ENCODE results near the gene ASRGL1.
"Not testable (repeated sequence)": the region's sequence is repeated elsewhere in the genome, so short reads cannot be mapped to it uniquely, and the experiment has no call there.

ASRGL1 gene

GRCh38 chr11:62352355-62353336 lies 15.4 kb downstream of the ASRGL1 start:
- DNase-seq (ENCODE audit: low spot score) = no peak

GRCh38 chr11:62353841-62354240 lies 16.6 kb downstream of the ASRGL1 start:
- no peak for DNase-seq (ENCODE audit: low spot score)

- DNase-seq (ENCODE audit: low spot score) = no peak
Measured at GRCh38 chr11:62358273-62358672, 21.0 kb downstream of the ASRGL1 start.

- no peak for DNase-seq (ENCODE audit: low spot score)
Measured at GRCh38 chr11:62359475-62359874, 22.2 kb downstream of the ASRGL1 start.

- no peak for DNase-seq (ENCODE audit: low spot score)
Measured at GRCh38 chr11:62360685-62361084, 23.4 kb downstream of the ASRGL1 start.

- not testable (repeated sequence) for DNase-seq (ENCODE audit: low spot score)
Measured at GRCh38 chr11:62368861-62369477, 31.7 kb downstream of the ASRGL1 start.

- DNase-seq (ENCODE audit: low spot score) = no peak
Measured at GRCh38 chr11:62370743-62371440, 33.6 kb downstream of the ASRGL1 start.

- no peak for DNase-seq (ENCODE audit: low spot score)
Measured at GRCh38 chr11:62372871-62373270, 35.6 kb downstream of the ASRGL1 start.

- no peak for DNase-seq (ENCODE audit: low spot score)
Measured at GRCh38 chr11:62373464-62374119, 36.3 kb downstream of the ASRGL1 start.

- no peak for DNase-seq (ENCODE audit: low spot score)
Measured at GRCh38 chr11:62374801-62375200, 37.6 kb downstream of the ASRGL1 start.

GRCh38 chr11:62378459-62379063 lies 41.3 kb downstream of the ASRGL1 start:
- not testable (repeated sequence) for DNase-seq (ENCODE audit: low spot score)

GRCh38 chr11:62379586-62379985 lies 42.3 kb downstream of the ASRGL1 start:
- not testable (repeated sequence) for DNase-seq (ENCODE audit: low spot score)

GRCh38 chr11:62380821-62381245 lies 43.6 kb downstream of the ASRGL1 start:
- peak; percentile 69 for DNase-seq (ENCODE audit: low spot score)

- no peak for DNase-seq (ENCODE audit: low spot score)
Measured at GRCh38 chr11:62383822-62384221, 46.6 kb downstream of the ASRGL1 start.

- not testable (repeated sequence) for DNase-seq (ENCODE audit: low spot score)
Measured at GRCh38 chr11:62386083-62386482, 48.8 kb downstream of the ASRGL1 start.

- no peak for DNase-seq (ENCODE audit: low spot score)
Measured at GRCh38 chr11:62387381-62387780, 50.1 kb downstream of the ASRGL1 start.

- DNase-seq (ENCODE audit: low spot score) = no peak
Measured at GRCh38 chr11:62388999-62389398, 51.8 kb downstream of the ASRGL1 start.

GRCh38 chr11:62390237-62390636 lies 53.0 kb downstream of the ASRGL1 start:
- no peak for DNase-seq (ENCODE audit: low spot score)

- no peak for DNase-seq (ENCODE audit: low spot score)
Measured at GRCh38 chr11:62390722-62391121, 53.5 kb downstream of the ASRGL1 start.

GRCh38 chr11:62391642-62392425 lies 54.6 kb downstream of the ASRGL1 start:
- no peak for DNase-seq (ENCODE audit: low spot score)

- no peak for DNase-seq (ENCODE audit: low spot score)
Measured at GRCh38 chr11:62392506-62392905, 55.3 kb downstream of the ASRGL1 start.

Data from AG20443 (cell line).